Dendritic cell treated with granulocyte-macrophage colony-stimulating factor and Interleukin-4, amounts not matched to agents 40 ng/mL and 50 ng/mL, for 4 days (primary cell): ENCODE data around the gene PLEKHM3.
"Not testable (repeated sequence)": the region's sequence is repeated elsewhere in the genome, so short reads cannot be mapped to it uniquely, and the experiment has no call there.

Experiments
- H3K27ac Mint-ChIP-seq: one replicate; pipeline ENCODE4 v1.8.0; 2022; ENCODE audit warnings: mild to moderate bottlenecking, mixed read lengths
- H3K27me3 Mint-ChIP-seq: one replicate; pipeline ENCODE4 v1.8.0; 2022; ENCODE audit warnings: mild to moderate bottlenecking, mixed read lengths
- H3K36me3 Mint-ChIP-seq: one replicate; pipeline ENCODE4 v1.8.0; 2022; ENCODE audit warnings: low read depth, mixed read lengths
- H3K4me1 Mint-ChIP-seq: one replicate; pipeline ENCODE4 v1.8.0; 2022; ENCODE audit warnings: low read depth, mixed read lengths
- H3K4me3 Mint-ChIP-seq: one replicate; pipeline ENCODE4 v1.8.0; 2022; ENCODE audit warnings: mild to moderate bottlenecking, moderate library complexity, mixed read lengths
- H3K9me3 Mint-ChIP-seq: one replicate; pipeline ENCODE4 v1.8.0; 2022; ENCODE audit warnings: mixed read lengths
- intact Hi-C: fragments of 100-400 bp; cut with micrococcal nuclease; formaldehyde crosslinking; loops from one replicate; pipeline ENCODE4 v1.15.0; 2022

PLEKHM3 gene

DNA sequence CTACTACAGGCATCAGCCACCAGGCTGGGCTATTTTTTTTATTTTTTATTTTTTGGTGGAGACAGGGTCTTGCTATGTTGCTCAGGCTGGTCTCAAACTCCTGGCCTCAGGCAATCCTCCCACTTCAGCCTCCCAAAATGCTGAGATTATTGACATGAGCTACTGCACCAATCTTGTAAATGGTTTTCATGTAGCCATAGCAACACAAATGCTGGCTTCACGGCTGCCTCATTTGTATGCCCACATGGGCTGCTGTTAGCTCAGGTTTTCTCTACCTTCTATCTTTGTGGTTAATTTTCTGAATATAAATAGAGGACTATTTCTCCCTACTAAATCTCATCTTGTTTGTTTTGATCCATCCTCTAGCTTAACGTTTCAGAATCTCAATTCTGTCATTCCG is 58.2 kb downstream of the PLEKHM3 start:
- Mint-ChIP-seq H3K36me3 (peaks cover 20% of the 10 kb centered on the region), H3K27ac (no peak overlapping the region), H3K4me3 (no peak overlapping the region), H3K4me1 (peaks cover 16% of the 10 kb centered on the region), H3K9me3 (peaks cover 14% of the 10 kb centered on the region), H3K27me3 (no peaks in the 10 kb centered on the region)
- intact Hi-C loops = no loop called here

DNA sequence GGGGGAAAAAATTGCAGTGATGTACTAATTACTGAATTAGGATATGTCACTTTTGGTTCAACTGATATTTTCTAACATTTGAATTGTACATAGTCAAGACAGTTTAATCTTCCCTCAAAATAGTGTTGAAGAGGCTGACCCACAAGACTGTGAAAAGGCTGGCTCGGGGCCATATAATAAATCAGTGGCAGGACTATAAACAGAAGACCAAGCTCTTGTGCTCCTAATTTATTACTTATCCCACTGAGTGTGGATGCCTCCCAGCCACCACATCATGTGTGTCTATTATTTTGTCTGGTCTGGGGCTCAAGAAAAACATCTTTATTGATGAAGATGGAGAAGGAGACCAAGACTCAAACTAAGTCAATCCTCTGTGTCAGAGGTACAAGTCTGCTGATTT is 64.4 kb downstream of the PLEKHM3 start:
- Mint-ChIP-seq H3K27ac (no peak overlapping the region), H3K4me3 (no peak overlapping the region), H3K36me3 (peaks cover 32% of the 10 kb centered on the region), H3K4me1 (peaks cover 7% of the 10 kb centered on the region), H3K9me3 (peaks cover 17% of the 10 kb centered on the region), H3K27me3 (no peaks in the 10 kb centered on the region)
- intact Hi-C loops = no loop called here

DNA sequence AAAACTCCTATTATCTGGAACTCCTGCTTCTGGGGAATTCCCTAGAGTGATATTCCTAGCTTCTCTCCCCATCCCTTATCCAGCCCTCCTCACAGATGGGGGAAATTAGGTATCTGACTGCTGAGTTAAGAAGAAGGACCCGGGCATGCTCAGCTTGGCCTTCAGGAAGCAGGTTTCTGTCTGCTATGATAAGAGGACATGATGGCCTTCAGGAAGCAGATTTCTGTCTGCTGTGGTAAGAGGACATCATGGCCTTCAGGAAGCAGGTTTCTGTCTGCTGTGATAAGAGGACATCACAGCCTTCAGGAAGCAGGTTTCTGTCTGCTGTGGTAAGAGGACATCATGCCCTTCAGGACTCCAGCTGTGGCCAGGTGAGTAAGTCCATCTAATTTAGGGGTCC is 65.2 kb downstream of the PLEKHM3 start:
- Mint-ChIP-seq H3K36me3 (peaks cover 32% of the 10 kb centered on the region), H3K9me3 (peaks cover 17% of the 10 kb centered on the region), H3K4me1 (peaks cover 11% of the 10 kb centered on the region), H3K27me3 (no peaks in the 10 kb centered on the region), H3K27ac (peak overlapping the region; percentile 7), H3K4me3 (no peak overlapping the region)
- intact Hi-C loops = no loop called here

DNA sequence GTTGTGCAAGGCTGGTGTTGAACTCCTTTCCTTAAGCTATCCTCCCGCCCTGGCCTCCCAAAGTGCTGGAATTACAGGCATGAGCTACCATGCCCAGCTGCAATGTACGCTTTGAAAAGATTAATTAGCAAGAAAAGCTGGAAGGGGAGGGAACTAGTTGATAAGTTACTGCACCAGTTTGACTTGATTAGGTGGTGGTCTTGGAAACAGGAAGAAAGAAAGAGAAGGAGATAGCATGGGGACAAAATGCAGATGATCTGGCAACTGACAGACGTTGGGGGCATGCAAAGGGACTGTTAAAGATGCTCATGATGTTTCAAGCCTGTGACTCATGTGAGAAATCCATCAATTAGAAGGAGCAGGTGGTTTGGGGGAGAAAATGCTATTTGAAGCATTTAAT is 68.6 kb downstream of the PLEKHM3 start:
- Mint-ChIP-seq H3K36me3 (peaks cover 9% of the 10 kb centered on the region), H3K4me3 (no peak overlapping the region), H3K4me1 (peaks cover 15% of the 10 kb centered on the region), H3K27me3 (no peaks in the 10 kb centered on the region), H3K9me3 (no peaks in the 10 kb centered on the region), H3K27ac (no peak overlapping the region)
- intact Hi-C loops = no loop called here

- Mint-ChIP-seq H3K9me3 (no peaks in the 10 kb centered on the region), H3K27me3 (no peaks in the 10 kb centered on the region), H3K4me1 (peaks cover 21% of the 10 kb centered on the region), H3K4me3 (no peak overlapping the region), H3K27ac (no peak overlapping the region), H3K36me3 (peaks cover 4% of the 10 kb centered on the region)
- intact Hi-C loops = no loop called here
Measured at GRCh38 chr2:207955456-207955855, 69.9 kb downstream of the PLEKHM3 start.

GRCh38 chr2:207953354-207953753 is 72.0 kb downstream of the PLEKHM3 start:
- Mint-ChIP-seq H3K27ac (no peak overlapping the region), H3K4me1 (peaks cover 21% of the 10 kb centered on the region), H3K4me3 (no peak overlapping the region), H3K9me3 (no peaks in the 10 kb centered on the region), H3K27me3 (no peaks in the 10 kb centered on the region), H3K36me3 (no peaks in the 10 kb centered on the region)
- intact Hi-C loops = no loop called here

DNA sequence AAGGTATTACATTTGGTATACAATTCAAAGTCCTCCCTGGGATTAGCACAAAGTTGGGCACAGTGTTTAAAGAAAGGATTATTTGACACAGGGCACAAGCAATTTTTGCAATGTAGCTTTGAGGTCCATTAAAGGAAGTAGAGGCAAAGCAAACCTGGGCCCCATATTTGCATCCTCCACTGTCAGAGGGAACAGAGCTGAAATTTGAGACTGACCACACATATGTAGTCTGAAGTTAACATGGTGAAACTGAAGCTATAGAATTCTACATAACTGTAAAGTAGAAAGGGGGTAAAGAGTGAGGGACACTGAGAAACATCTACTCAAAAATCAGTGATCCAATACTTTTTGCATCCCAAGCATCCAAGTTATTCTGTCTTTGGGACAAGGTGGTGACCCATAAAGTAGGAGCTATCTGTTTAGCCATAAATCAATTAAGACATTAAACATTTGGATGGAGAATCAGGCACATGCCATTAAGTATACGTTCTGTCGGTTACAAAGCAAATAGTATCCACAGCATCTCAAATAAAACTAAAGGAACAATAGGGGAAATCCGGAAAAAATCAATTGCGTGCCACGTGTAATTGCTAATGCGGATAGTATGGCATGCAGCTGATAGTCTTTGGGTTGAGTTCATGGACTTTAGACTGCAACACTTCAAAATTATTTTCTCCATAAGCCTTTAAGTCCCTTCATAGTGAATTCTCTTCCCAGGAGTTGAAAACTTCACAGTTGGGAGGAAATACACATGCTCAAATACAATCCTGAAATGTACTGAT is 72.6 kb downstream of the PLEKHM3 start:
- Mint-ChIP-seq H3K9me3 (no peaks in the 10 kb centered on the region), H3K4me3 (no peak overlapping the region), H3K4me1 (peaks cover 21% of the 10 kb centered on the region), H3K27ac (no peak overlapping the region), H3K36me3 (no peaks in the 10 kb centered on the region), H3K27me3 (no peaks in the 10 kb centered on the region)
- intact Hi-C loops = no loop called here

GRCh38 chr2:207951734-207952470 is 73.4 kb downstream of the PLEKHM3 start:
- peak overlapping the region; percentile 71 for H3K27ac Mint-ChIP-seq
- intact Hi-C loops = no loop called here
- no peak overlapping the region for H3K4me3 Mint-ChIP-seq
- no peaks in the 10 kb centered on the region for H3K9me3 Mint-ChIP-seq
- no peaks in the 10 kb centered on the region for H3K36me3 Mint-ChIP-seq
- H3K27me3 Mint-ChIP-seq = no peaks in the 10 kb centered on the region
- peaks cover 25% of the 10 kb centered on the region for H3K4me1 Mint-ChIP-seq

GRCh38 chr2:207950761-207951114 is 74.6 kb downstream of the PLEKHM3 start:
- no peaks in the 10 kb centered on the region for H3K27me3 Mint-ChIP-seq
- H3K36me3 Mint-ChIP-seq = peaks cover under 1% of the 10 kb centered on the region
- H3K4me3 Mint-ChIP-seq = no peak overlapping the region
- H3K4me1 Mint-ChIP-seq = peaks cover 23% of the 10 kb centered on the region
- H3K9me3 Mint-ChIP-seq = no peaks in the 10 kb centered on the region
- no peak overlapping the region for H3K27ac Mint-ChIP-seq
- intact Hi-C loops = no loop called here

DNA sequence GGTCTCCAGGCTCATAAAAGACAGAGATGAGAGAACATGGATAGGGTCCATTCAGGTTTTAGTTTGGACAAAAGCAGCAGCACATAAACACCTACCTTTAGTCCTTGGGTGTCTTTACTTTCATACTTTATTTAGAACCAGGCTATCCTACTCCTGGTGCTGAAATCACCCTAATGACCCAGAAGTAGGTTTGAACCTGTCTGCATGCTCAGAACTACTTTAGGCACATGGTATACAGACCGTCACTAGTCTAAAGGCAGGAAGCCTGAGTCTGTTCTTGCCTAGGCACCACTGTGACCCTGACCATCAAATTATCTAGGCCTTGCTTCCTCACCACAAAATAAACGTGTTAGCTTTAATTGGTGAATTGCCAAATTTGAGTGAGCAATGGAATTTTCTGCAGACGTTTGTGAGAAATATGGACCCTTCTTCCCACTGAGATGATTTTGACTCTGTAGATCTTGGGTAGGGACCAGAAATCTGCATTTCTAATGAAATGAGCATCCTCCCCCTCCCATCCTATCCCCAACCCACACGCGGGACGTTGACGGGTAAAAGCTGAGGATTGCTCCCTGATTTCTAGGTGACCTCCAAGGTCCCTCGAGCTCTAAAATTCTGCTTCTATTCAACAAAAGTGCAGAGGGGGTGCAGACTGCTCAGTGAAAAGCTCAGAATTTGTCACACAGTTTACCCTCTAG is 75.1 kb downstream of the PLEKHM3 start:
- intact Hi-C loops = no loop called here
- H3K4me1 Mint-ChIP-seq = peaks cover 21% of the 10 kb centered on the region

DNA sequence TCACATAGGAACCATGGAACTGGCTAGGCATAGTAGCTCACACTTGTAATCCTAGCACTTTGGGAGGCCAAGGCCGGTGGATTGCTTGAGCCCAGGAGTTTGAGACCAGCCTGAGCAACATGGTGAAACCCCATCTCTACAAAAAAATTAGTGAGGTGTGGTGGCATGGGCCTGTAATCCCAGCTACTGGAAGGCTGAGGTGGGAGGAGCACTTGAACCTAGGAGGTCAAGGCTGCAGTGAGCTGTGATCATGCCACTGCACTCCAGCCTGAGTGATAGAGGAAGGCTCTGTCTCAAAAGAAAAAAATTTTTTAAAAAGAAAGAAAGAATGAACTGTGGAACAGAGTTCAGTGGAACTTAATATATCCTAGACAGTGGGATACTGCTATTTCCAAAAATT is 76.1 kb downstream of the PLEKHM3 start:
- H3K4me3 Mint-ChIP-seq, intact Hi-C loops, H3K27me3 Mint-ChIP-seq, H3K9me3 Mint-ChIP-seq, H3K27ac Mint-ChIP-seq: not testable (repeated sequence)
- Mint-ChIP-seq H3K36me3 (peaks cover 16% of the 10 kb centered on the region), H3K4me1 (peaks cover 21% of the 10 kb centered on the region)

More for the DNA sequence above, 75.1 kb downstream of the PLEKHM3 start:
- Mint-ChIP-seq H3K9me3 (no peaks in the 10 kb centered on the region), H3K36me3 (peaks cover 6% of the 10 kb centered on the region), H3K27me3 (no peaks in the 10 kb centered on the region), H3K27ac (no peak overlapping the region), H3K4me3 (no peak overlapping the region)

- Mint-ChIP-seq H3K4me3 (no peak overlapping the region), H3K27ac (no peak overlapping the region), H3K27me3 (no peaks in the 10 kb centered on the region), H3K4me1 (peaks cover 6% of the 10 kb centered on the region), H3K36me3 (peaks cover 35% of the 10 kb centered on the region), H3K9me3 (no peaks in the 10 kb centered on the region)
- intact Hi-C loops = no loop called here
Measured at GRCh38 chr2:207944979-207945600, 80.2 kb downstream of the PLEKHM3 start.

DNA sequence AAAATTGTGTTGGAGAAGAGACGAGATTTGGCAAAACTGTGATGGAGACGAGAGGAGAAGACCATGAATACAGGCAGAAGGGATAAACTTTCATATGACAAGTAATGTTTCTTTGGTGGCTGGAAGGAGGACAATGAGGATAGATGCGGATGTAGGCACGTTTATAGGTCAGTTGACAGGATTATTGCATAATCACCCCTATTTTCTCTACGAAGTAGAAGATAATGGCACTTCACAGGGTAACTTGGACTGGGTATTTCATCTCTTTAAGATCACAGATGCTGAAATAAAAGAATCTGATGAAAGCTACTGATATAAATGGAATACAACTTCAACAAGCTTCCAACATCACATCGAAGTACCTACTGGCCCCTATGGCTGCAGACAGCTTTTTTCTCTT is 81.0 kb downstream of the PLEKHM3 start:
- intact Hi-C loops = no loop called here
- Mint-ChIP-seq H3K4me1 (peaks cover 6% of the 10 kb centered on the region), H3K9me3 (no peaks in the 10 kb centered on the region), H3K36me3 (peaks cover 35% of the 10 kb centered on the region), H3K4me3 (no peak overlapping the region), H3K27ac (no peak overlapping the region), H3K27me3 (no peaks in the 10 kb centered on the region)
